ENCODE measurements around the gene TMEM235. TPM values are rescaled to one million over a fixed set of nuclear protein-coding genes. Genes with fewer than 3 reads are reported as not detected.

Gene TMEM235
- total and polyA plus RNA-seq, 9 of the 15 experiments (the other 6 are each of a cell fraction or from before 2014, with no cell fraction given), result not detected

GRCh38 chr17:78258323-78259191 is 27.1 kb downstream of the TMEM235 start (continued):
- no peak for TF ChIP-seq ZNF263 (CRISPR knock-in tag; IDR thresholded peaks at IDR 0.05; ENCODE audit: borderline replicate concordance)
- no peak for TF ChIP-seq PTTG1 (tag; IDR thresholded peaks at IDR 0.05; ENCODE audit: low read depth)
- no peak for TF ChIP-seq ZNF57 (CRISPR knock-in tag; IDR thresholded peaks at IDR 0.05)
- TF ChIP-seq PHB2 (IDR thresholded peaks at IDR 0.05; ENCODE audit: low read depth), result no peak
- no peak for TF ChIP-seq ZNF384 (IDR thresholded peaks at IDR 0.05; ENCODE audit: low read depth, low read length)
- TF ChIP-seq BCOR (IDR thresholded peaks at IDR 0.05), result no peak
- no peak for TF ChIP-seq ZNF232 (CRISPR knock-in tag; IDR thresholded peaks at IDR 0.05)
- peak; percentile 12; the same call in 1 of the 2 replicates for TF ChIP-seq NFE2 (IDR thresholded peaks at IDR 0.05; ENCODE audit: low read depth)
- peak; percentile 86 for TF ChIP-seq MAZ (CRISPR knock-in tag; conservative IDR thresholded peaks at IDR 0.05 in 1 of 2, IDR thresholded peaks at IDR 0.05 in 1 of 2)
- TF ChIP-seq NR1H2 (CRISPR knock-in tag; IDR thresholded peaks at IDR 0.05), result no peak
- no peak for TF ChIP-seq E2F5 (CRISPR knock-in tag; IDR thresholded peaks at IDR 0.05)
- TF ChIP-seq TEAD2 (tag; IDR thresholded peaks at IDR 0.05), result no peak
- TF ChIP-seq RFX7 (CRISPR knock-in tag; IDR thresholded peaks at IDR 0.05), result no peak
- TF ChIP-seq MAFF (IDR thresholded peaks at IDR 0.05; ENCODE audit: low read length), result no peak
- no peak for TF ChIP-seq ZNF124 (CRISPR knock-in tag; IDR thresholded peaks at IDR 0.05)
- TF ChIP-seq ZBTB11 (CRISPR knock-in tag; IDR thresholded peaks at IDR 0.05), result peak in 2 of 3 experiments; percentile 84 to 93; a peak in 4 of 6 replicates
- TF ChIP-seq POLR2H (tag; IDR thresholded peaks at IDR 0.05; ENCODE audit: low read depth), result 0 out of 2 replicates have a peak, but pooled peaks have one; percentile 27
- TF ChIP-seq ZMIZ1 (IDR thresholded peaks at IDR 0.05; ENCODE audit: low read depth in 2 of 2, low read length in 2 of 2), result peak in 1 of 2 experiments; percentile 64; a peak in 1 of 4 replicates
- TF ChIP-seq ZNF507 (tag; conservative IDR thresholded peaks at IDR 0.05), result no peak
- TF ChIP-seq ZNF830 (CRISPR knock-in tag; IDR thresholded peaks at IDR 0.05), result no peak
